ENCODE data around the gene MYH6.

The MYH6 gene

GRCh38 chr14:23379366-23380196 lies 28.5 kb downstream of the MYH6 start:
- DNase-seq (ENCODE audit: insufficient read length, low spot score), result peak; percentile 83
- FAIRE-seq, result peak; percentile 81

- DNase-seq (ENCODE audit: insufficient read length, low spot score) (no peak), FAIRE-seq (no peak)
Measured at GRCh38 chr14:23378612-23379220, 29.4 kb downstream of the MYH6 start.

GRCh38 chr14:23377573-23378563 lies 30.2 kb downstream of the MYH6 start:
- no peak for DNase-seq (ENCODE audit: insufficient read length, low spot score)
- no peak for FAIRE-seq

- FAIRE-seq (no peak), DNase-seq (ENCODE audit: insufficient read length, low spot score) (no peak)
Measured at GRCh38 chr14:23377198-23377550, 30.9 kb downstream of the MYH6 start.

GRCh38 chr14:23376482-23377197 lies 31.4 kb downstream of the MYH6 start, which contains the start of gene CMTM5:
CMTM5 (plus strand) TSS chr14:23377046; CDS start chr14:23377252, 206 bp downstream.
- no peak for FAIRE-seq

GRCh38 chr14:23375527-23376251 lies 32.4 kb downstream of the MYH6 start:
- FAIRE-seq, result no peak

More at GRCh38 chr14:23376482-23377197, 31.4 kb downstream of the MYH6 start, which contains the start of gene CMTM5:
- DNase-seq (ENCODE audit: insufficient read length, low spot score), result no peak

GRCh38 chr14:23373041-23373440 lies 35.0 kb downstream of the MYH6 start:
- FAIRE-seq (no peak), DNase-seq (ENCODE audit: insufficient read length, low spot score) (no peak)

More at GRCh38 chr14:23375527-23376251, 32.4 kb downstream of the MYH6 start:
- DNase-seq (ENCODE audit: insufficient read length, low spot score), result no peak

- DNase-seq (ENCODE audit: insufficient read length, low spot score) (no peak), FAIRE-seq (no peak)
Measured at GRCh38 chr14:23372509-23372908, 35.6 kb downstream of the MYH6 start, which contains the start of gene IL25. IL25 (plus strand) TSS chr14:23372809.

GRCh38 chr14:23371865-23372264 lies 36.2 kb downstream of the MYH6 start:
- DNase-seq (ENCODE audit: insufficient read length, low spot score) (no peak), FAIRE-seq (no peak)

GRCh38 chr14:23370221-23370620 lies 37.9 kb downstream of the MYH6 start:
- FAIRE-seq (no peak), DNase-seq (ENCODE audit: insufficient read length, low spot score) (no peak)

- FAIRE-seq (no peak), DNase-seq (ENCODE audit: insufficient read length, low spot score) (no peak)
Measured at GRCh38 chr14:23366426-23366921, 41.6 kb downstream of the MYH6 start.

- FAIRE-seq, result no peak
- DNase-seq (ENCODE audit: insufficient read length, low spot score), result no peak
Measured at GRCh38 chr14:23365732-23366425, 42.2 kb downstream of the MYH6 start.

- no peak for DNase-seq (ENCODE audit: insufficient read length, low spot score)
Measured at GRCh38 chr14:23365036-23365731, 42.9 kb downstream of the MYH6 start, which contains the start of gene EFS. EFS (minus strand) TSS chr14:23365172; CDS start chr14:23365025, 147 bp downstream.

GRCh38 chr14:23364164-23365035 lies 43.7 kb downstream of the MYH6 start:
- no peak for DNase-seq (ENCODE audit: insufficient read length, low spot score)
- FAIRE-seq, result no peak

More at GRCh38 chr14:23365036-23365731, 42.9 kb downstream of the MYH6 start, which contains the start of gene EFS:
- FAIRE-seq, result no peak

GRCh38 chr14:23362200-23362599 lies 45.9 kb downstream of the MYH6 start:
- DNase-seq (ENCODE audit: insufficient read length, low spot score), result no peak
- FAIRE-seq, result no peak

- no peak for FAIRE-seq
- no peak for DNase-seq (ENCODE audit: insufficient read length, low spot score)
Measured at GRCh38 chr14:23361763-23362162, 46.3 kb downstream of the MYH6 start.

- DNase-seq (ENCODE audit: insufficient read length, low spot score) (no peak), FAIRE-seq (peak; percentile 65)
Measured at GRCh38 chr14:23361320-23361719, 46.8 kb downstream of the MYH6 start.
